SK-MEL-5 (cell line): Measurements from ENCODE around the gene LRWD1. TPM values are rescaled to one million over a fixed set of nuclear protein-coding genes. Genes with fewer than 3 reads are reported as not detected.
"Not testable (repeated sequence)": the region's sequence is repeated elsewhere in the genome, so short reads cannot be mapped to it uniquely, and the experiment has no call there.

Source experiments
- DNase-seq: peaks from one replicate; pipeline ENCODE4 v3.0.0-alpha.2; 2016; ENCODE audit warnings: low read depth, low spot score
- in situ Hi-C: cut with HindIII; loops from 2 replicates; pipeline ENCODE4 v1.10.0; 2016; ENCODE audit warnings: low sequenced_read_pairs, high pct_unique_total_duplicates, low pct_unique_long_range_greater_than_20kb
- total RNA-seq: library from RNA; depleted of rRNA; stranded (reverse); fragments of >200 nt; shearing (Covaris generic); gene quantifications from 2 replicates; pipeline ENCODE4 v1.2.3, GENCODE V29; 2014; rRNA removed

Gene LRWD1
- total RNA-seq, 1 experiment from 2014 or later, result 37.2 TPM

DNA sequence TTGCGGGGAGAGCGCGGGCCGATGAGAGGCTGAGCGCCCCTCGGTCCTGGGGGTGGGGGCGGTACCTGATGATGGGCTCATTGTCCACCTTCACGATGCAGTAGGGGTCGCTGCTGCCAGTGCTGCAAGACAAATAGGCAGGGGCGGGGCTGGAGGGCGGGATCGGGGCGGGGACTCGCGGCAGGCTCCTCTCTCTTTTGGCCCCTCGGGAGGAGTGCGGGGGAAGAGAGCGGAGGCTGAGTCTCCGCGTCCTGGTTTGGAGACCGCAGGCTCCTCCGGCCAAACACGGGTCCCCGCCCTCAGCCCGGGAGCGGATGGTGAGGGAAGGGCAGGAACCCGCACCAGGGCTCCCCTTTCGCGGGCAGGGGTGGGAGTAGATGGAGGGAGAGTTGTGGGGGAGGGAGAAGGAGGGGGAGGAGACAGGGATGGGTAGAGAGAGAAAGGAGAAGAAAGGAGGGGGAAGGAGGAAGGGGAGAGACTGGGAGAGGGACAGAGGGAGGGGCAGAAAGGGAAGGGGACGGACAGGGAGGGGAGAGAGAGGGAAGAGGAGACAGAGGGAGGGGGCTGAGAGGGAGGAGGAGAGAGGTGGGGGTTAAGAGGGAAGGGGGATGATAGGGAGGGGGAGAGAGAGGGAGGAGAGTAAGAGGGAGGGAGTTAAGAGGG is 47.2 kb downstream of the LRWD1 start:
- DNase-seq, in situ Hi-C loops: not testable (repeated sequence)

DNA sequence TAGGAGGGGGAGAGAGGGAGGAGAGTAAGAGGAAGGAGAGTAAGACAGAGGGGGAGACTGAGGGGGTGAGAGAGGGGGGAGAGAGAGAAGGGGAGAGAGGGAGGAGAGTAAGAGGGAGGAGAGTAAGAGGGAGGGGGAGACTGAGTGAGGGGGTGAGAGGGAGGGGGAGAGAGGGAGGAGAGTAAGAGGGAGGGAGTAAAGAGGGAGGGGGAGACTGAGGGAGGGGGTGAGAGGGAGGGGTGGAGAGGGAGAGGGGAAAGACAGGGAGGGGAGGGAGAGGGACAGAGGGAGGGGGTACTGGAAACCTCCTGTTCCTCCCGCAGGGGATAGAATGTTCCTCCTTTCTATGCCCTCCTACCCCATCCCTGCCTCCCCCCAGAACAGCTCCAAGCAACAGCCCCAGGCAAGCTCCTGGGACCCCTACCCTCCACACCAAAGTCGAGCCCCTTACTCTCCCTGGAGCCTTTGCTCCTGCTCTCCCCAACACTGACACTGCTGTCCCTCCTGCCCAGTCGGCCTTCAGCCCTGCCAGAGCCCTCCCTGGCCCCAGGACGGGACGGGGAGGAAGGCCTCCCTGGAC is 47.9 kb downstream of the LRWD1 start:
- DNase-seq, result peak; percentile 22
- in situ Hi-C loops, result not testable (repeated sequence)

DNA sequence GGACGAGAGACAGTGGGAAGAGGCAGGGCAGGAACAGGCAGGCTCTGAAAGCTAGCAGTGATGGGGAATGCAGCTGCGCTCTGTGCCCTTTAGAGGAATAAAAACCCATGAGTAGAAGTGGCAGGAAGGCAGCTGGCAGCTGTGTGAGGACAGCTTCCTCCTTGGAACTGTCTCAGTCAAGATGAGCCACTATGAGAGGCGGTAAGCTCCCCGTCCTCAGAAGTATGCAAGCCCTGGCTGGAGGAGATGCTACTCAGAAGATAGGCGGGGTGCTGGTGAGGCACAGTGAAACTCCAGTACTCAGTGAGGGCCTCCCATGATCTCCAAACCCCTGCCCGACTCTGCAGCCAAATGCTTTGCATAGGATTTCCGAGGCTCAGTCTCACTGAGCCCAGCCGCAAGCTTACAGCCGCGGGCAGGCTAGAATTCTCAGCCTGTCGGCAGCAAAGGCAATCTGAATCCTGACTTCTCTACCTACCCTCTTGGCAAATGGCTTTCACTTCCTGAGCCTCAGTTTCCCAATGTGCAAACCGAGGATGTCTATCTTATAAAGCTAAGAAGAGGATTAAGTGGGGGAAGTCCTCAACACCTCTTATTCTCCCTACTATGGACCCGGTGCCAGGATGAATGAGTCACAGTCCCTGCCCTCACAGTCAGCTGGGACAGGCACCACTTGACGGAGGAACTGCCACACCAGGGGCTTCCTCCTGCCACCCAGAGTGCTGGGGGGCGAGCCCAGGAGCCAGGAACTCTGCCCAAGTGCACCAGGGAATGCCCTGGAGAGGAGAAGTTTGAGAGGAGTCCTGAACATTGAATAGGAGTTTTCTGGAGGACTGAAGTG is 50.3 kb downstream of the LRWD1 start:
- DNase-seq, in situ Hi-C loops: not testable (repeated sequence)

DNA sequence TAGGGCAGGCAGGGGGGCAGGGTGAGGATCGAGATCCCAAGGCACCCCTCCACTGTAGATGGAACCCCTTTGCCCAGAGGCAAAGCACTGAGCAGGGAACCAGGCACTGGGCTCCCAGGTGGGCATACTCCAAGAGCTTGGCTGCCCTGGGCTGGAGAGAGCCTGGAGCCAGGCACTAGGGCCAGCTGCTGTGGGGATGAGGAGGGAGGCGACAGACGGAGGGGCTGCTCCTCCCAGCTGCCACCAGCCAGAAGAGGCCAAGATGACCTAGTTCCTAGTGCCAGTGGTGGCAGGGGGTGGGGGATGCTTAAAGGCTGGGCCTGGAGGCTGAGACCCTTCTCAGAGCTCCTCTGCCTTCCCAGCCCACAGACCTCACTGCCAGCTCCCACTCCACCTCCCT is 51.1 kb downstream of the LRWD1 start:
- in situ Hi-C loops, DNase-seq: not testable (repeated sequence)

DNA sequence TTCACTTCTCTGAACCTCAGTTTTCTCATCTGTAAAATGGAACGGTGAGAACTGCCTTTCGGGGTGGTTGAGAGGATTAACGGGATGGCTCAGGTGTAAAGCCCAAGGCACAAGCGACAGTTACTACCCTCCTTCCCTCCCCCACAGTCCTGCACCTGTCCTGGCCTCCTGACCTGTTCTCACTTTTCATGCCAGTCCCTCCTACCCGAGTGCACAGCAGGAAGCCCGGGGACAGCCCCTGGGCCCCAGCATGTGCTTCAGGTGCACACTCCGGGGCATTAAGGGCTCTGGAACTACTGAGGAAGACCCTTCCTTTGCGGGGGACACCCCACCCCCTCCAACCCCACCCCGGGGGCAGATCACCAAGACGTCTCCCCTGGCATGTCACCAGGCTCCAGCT is 52.2 kb downstream of the LRWD1 start:
- in situ Hi-C loops, DNase-seq: not testable (repeated sequence)

DNA sequence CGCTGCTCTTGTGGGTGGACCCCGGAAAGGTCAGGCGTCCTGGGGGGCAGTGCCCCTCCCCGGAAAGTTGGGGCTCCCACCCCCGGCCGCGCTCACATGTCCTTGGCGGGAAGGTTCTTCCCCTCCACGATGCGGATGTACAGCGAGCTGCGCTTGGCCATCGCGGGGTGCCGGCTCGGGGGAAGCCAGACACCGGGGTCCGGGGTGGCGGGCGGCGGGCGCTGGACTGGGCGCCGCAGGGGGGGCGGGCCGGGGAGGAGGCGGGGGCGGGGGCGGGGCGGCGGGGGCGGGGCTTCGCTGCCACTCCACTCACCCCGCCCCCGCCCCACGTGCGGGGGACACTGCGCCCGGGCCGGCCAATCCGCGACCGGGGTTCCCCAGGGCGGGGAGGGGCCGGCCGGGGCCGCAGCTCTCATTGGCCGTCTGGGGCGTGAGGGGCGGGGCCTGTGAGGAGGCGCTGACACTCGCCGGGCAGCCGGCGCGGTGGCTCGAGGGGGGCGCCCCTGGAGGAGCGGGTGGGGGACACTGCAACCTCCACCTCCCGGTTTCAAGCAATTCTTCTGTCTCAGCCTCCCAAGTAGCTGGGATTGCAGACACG is 52.9 kb downstream of the LRWD1 start, which contains the start of gene RASA4B:
Gene RASA4B (minus strand): TSS at position 228 of the 598 bp plus-strand sequence. CDS start 67 bp downstream, at position 161.
- peak; percentile 0 for DNase-seq
- in situ Hi-C loops, result not testable (repeated sequence)

DNA sequence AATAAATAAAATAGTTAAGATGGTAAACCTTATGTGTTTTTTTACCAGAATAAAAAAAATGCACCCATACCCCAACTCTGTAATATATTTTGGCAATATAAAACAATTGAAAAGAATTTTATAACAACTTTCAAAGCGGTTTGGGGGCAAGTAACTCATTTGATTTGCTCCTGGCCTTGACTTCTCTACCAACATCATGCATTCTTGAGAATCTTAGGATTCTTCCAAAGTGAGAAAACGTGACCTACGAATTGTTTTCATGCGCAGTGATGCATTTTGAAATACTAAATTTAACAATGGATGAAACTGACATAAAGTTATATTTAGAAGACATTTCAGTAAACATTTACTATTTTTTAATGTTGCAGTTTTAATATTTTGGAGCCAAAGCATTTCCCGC is 56.0 kb downstream of the LRWD1 start:
- in situ Hi-C loops, DNase-seq: not testable (repeated sequence)

Other genes with a start within 250 kb of the LRWD1 start
- 2.5 and 4.5 TPM in 2 replicates for gene SH2B2, start 178.1 kb upstream of the LRWD1 start, total RNA-seq
- gene SPDYE6, start 108.5 kb upstream of the LRWD1 start, total RNA-seq, result not detected in 2 replicates
- gene PRKRIP1, start 68.6 kb upstream of the LRWD1 start, total RNA-seq, result 25.8 and 25.9 TPM in 2 replicates
- 21.4 and 22.3 TPM in 2 replicates for gene ORAI2, start 31.4 kb upstream of the LRWD1 start, total RNA-seq
- 17.9 and 19.5 TPM in 2 replicates for gene ALKBH4, start 121 bp upstream of the LRWD1 start, total RNA-seq
- gene POLR2J, start 13.9 kb downstream of the LRWD1 start, total RNA-seq, result 81.3 and 105 TPM in 2 replicates
- 1.1 and 2.7 TPM in 2 replicates for gene RASA4B, start 52.8 kb downstream of the LRWD1 start, total RNA-seq
- 1.8 and 2.3 TPM in 2 replicates for gene UPK3BL2, start 78.7 kb downstream of the LRWD1 start, total RNA-seq
- not detected in 2 replicates for gene SPDYE2, start 86.2 kb downstream of the LRWD1 start, total RNA-seq
- 15.2 and 16.2 TPM in 2 replicates for gene POLR2J3, start 107.6 kb downstream of the LRWD1 start, total RNA-seq
- 0.61 and 1.2 TPM in 2 replicates for gene RASA4, start 151.8 kb downstream of the LRWD1 start, total RNA-seq
- gene UPK3BL1, start 177.8 kb downstream of the LRWD1 start, total RNA-seq, result 5.6 and 7.8 TPM in 2 replicates
- gene SPDYE2B, start 185.3 kb downstream of the LRWD1 start, total RNA-seq, result not detected in 2 replicates
- gene POLR2J2, start 206.7 kb downstream of the LRWD1 start, total RNA-seq, result 2.4 and 2.5 TPM in 2 replicates